ENCODE measurements around the gene FGF19. TPM values are rescaled to one million over a fixed set of nuclear protein-coding genes. Genes with fewer than 3 reads are reported as not detected.

FGF19 gene
- total RNA-seq, 2 donors from 2014 or later = not detected

GRCh38 chr11:69705351-69705811, 1.6 kb upstream of the FGF19 start:
- TF ChIP-seq CTCF (IDR thresholded peaks at IDR 0.05) = no peak
- no peak for DNase-seq (ENCODE audit: low spot score)
- no peak for ATAC-seq (ENCODE audit: insufficient number of reproducible peaks, low FRiP score, low read depth)
- no peaks in the 10 kb centered on the region for H3K9me3 ChIP-seq
- no peaks in the 10 kb centered on the region for H3K36me3 ChIP-seq
- H3K4me3 ChIP-seq = no peak overlapping the region
- H3K27me3 ChIP-seq (replicated peaks; ENCODE audit: insufficient read depth) = peaks cover 15% of the 10 kb centered on the region
- no peak overlapping the region for H3K27ac ChIP-seq
- H3K4me1 ChIP-seq (ENCODE audit: control insufficient read depth in 1 of 2, low read depth in 2 of 2) = peaks cover 4 to 15% of the 10 kb centered on the region in 2 donors

GRCh38 chr11:69704508-69705253, 859 bp upstream of the FGF19 start:
- peak overlapping the region; percentile 44 for H3K4me3 ChIP-seq
- no peak overlapping the region for H3K27ac ChIP-seq
- peaks cover 15% of the 10 kb centered on the region for H3K27me3 ChIP-seq (replicated peaks; ENCODE audit: insufficient read depth)
- DNase-seq (ENCODE audit: low spot score) (no peak), ATAC-seq (ENCODE audit: insufficient number of reproducible peaks, low FRiP score, low read depth) (no peak)
- peaks cover 4 to 15% of the 10 kb centered on the region in 2 donors for H3K4me1 ChIP-seq (ENCODE audit: control insufficient read depth in 1 of 2, low read depth in 2 of 2)
- no peaks in the 10 kb centered on the region for H3K36me3 ChIP-seq
- TF ChIP-seq CTCF (IDR thresholded peaks at IDR 0.05) = peak; percentile 38
- no peaks in the 10 kb centered on the region for H3K9me3 ChIP-seq

- DNase-seq (ENCODE audit: low spot score) (no peak), ATAC-seq (ENCODE audit: insufficient number of reproducible peaks, low FRiP score, low read depth) (no peak)
- Histone ChIP-seq H3K27ac (no peak overlapping the region), H3K9me3 (no peaks in the 10 kb centered on the region), H3K4me1 (ENCODE audit: control insufficient read depth in 1 of 2, low read depth in 2 of 2) (peaks cover 4 to 15% of the 10 kb centered on the region in 2 donors), H3K4me3 (no peak overlapping the region), H3K27me3 (replicated peaks; ENCODE audit: insufficient read depth) (peaks cover 15% of the 10 kb centered on the region), H3K36me3 (no peaks in the 10 kb centered on the region)
- TF ChIP-seq CTCF (IDR thresholded peaks at IDR 0.05) = no peak
Measured at GRCh38 chr11:69703453-69703767, 412 bp downstream of the FGF19 start.

- no peak overlapping the region for H3K4me3 ChIP-seq
- no peaks in the 10 kb centered on the region for H3K36me3 ChIP-seq
Measured at GRCh38 chr11:69702769-69703452, 911 bp downstream of the FGF19 start.

More at GRCh38 chr11:69702769-69703452, 911 bp downstream of the FGF19 start:
- Histone ChIP-seq H3K4me1 (ENCODE audit: control insufficient read depth in 1 of 2, low read depth in 2 of 2) (peaks cover 4 to 15% of the 10 kb centered on the region in 2 donors), H3K9me3 (no peaks in the 10 kb centered on the region), H3K27ac (no peak overlapping the region), H3K27me3 (replicated peaks; ENCODE audit: insufficient read depth) (peaks cover 15% of the 10 kb centered on the region)
- DNase-seq (ENCODE audit: low spot score) = no peak
- TF ChIP-seq CTCF (IDR thresholded peaks at IDR 0.05) = no peak
- ATAC-seq (ENCODE audit: insufficient number of reproducible peaks, low FRiP score, low read depth) = no peak
